Liver (tissue), 9 donors: ENCODE results near the gene CENPX. TPM values are rescaled to one million over a fixed set of nuclear protein-coding genes. Genes with fewer than 3 reads are reported as not detected.

Experiments
- DNase-seq: peaks from one replicate; pipeline ENCODE4 v3.0.0-alpha.2; 2017; ENCODE audit warnings: low spot score
- H3K27ac ChIP-seq, 2 donors: one replicate each; pipeline ENCODE4 v1.7.0; 2013; ENCODE audit warnings: inconsistent platforms in 2 of 2, low read length in 2 of 2, control low read depth in 1 of 2, low read depth in 1 of 2, mild to moderate bottlenecking in 1 of 2
- H3K27me3 ChIP-seq, 4 donors: one replicate each; pipeline versions ENCODE4 v1.6.1 to v1.7.0; 2013; ENCODE audit warnings: low read length in 3 of 4, inconsistent platforms in 1 of 4, mild to moderate bottlenecking in 1 of 4, moderate library complexity in 1 of 4; ENCODE audit not compliant: control insufficient read depth in 4 of 4, insufficient read depth in 4 of 4
- H3K36me3 ChIP-seq, 4 donors: one replicate each; pipeline versions ENCODE4 v1.6.1 to v1.7.0; 2013; ENCODE audit warnings: low read length in 3 of 4, mild to moderate bottlenecking in 3 of 4, low read depth in 1 of 4, moderate library complexity in 1 of 4; ENCODE audit not compliant: control insufficient read depth in 4 of 4, insufficient read depth in 3 of 4
- H3K4me1 ChIP-seq, 4 donors: one replicate each; pipeline versions ENCODE4 v1.6.1 to v1.7.0; 2013; ENCODE audit warnings: low read length in 3 of 4, mild to moderate bottlenecking in 3 of 4, moderate library complexity in 1 of 4; ENCODE audit not compliant: control insufficient read depth in 4 of 4, insufficient read depth in 4 of 4
- H3K4me3 ChIP-seq, 3 donors: one replicate each; pipeline versions ENCODE4 v1.6.1 to v1.7.0; 2013; ENCODE audit warnings: low read length in 3 of 3, control low read depth in 1 of 3, low read depth in 1 of 3, mild to moderate bottlenecking in 1 of 3
- H3K9ac ChIP-seq, 2 donors: one replicate each; pipeline ENCODE4 v1.7.0; 2013; ENCODE audit warnings: low read length in 2 of 2, mild to moderate bottlenecking in 2 of 2, moderate library complexity in 2 of 2, control low read depth in 1 of 2, low read depth in 1 of 2
- H3K9me3 ChIP-seq, 4 donors: one replicate each; pipeline versions ENCODE4 v1.6.1 to v1.7.0; 2013; ENCODE audit warnings: low read length in 3 of 4; ENCODE audit not compliant: control insufficient read depth in 4 of 4
- EGR1 ChIP-seq, 2 donors: IDR thresholded peaks; 2 replicates each; pipeline ENCODE4 v1.6.1; 2016 to 2018; ENCODE audit warnings: antibody characterized with exemption in 2 of 2, low read depth in 2 of 2
- FOXA1 ChIP-seq: IDR thresholded peaks from 2 replicates; pipeline ENCODE4 v1.6.1; 2016; ENCODE audit warnings: antibody characterized with exemption
- FOXA2 ChIP-seq: IDR thresholded peaks from 2 replicates; pipeline ENCODE4 v1.6.1; 2016; ENCODE audit warnings: antibody characterized with exemption
- GABPA ChIP-seq, 2 donors: IDR thresholded peaks in 1 of 2; conservative IDR thresholded peaks in 1 of 2; 2 replicates each; pipeline ENCODE4 v1.6.1; 2016; ENCODE audit warnings: antibody characterized with exemption in 2 of 2, mild to moderate bottlenecking in 1 of 2, moderate library complexity in 1 of 2
- HNF4A ChIP-seq, 2 donors: conservative IDR thresholded peaks; 2 replicates each; pipeline ENCODE4 v1.6.1; 2016; ENCODE audit warnings: antibody characterized with exemption in 2 of 2, mild to moderate bottlenecking in 2 of 2
- HNF4G ChIP-seq: IDR thresholded peaks from 2 replicates; pipeline ENCODE4 v1.6.1; 2016; ENCODE audit warnings: antibody characterized with exemption
- JUND ChIP-seq, 2 donors: IDR thresholded peaks; 2 replicates each; pipeline ENCODE4 v1.6.1; 2016; ENCODE audit warnings: antibody characterized with exemption in 2 of 2
- NR2F2 ChIP-seq: IDR thresholded peaks from 2 replicates; pipeline ENCODE4 v1.6.1; 2016; ENCODE audit warnings: antibody characterized with exemption
- RAD21 ChIP-seq, 2 donors: IDR thresholded peaks; 2 replicates each; pipeline ENCODE4 v1.6.1; 2016; ENCODE audit warnings: antibody characterized with exemption in 2 of 2, mild to moderate bottlenecking in 2 of 2
- RXRA ChIP-seq, 2 donors: IDR thresholded peaks; 2 replicates each; pipeline ENCODE4 v1.6.1; 2017 to 2018; ENCODE audit warnings: antibody characterized with exemption in 2 of 2, mild to moderate bottlenecking in 1 of 2
- SP1 ChIP-seq: IDR thresholded peaks from 2 replicates; pipeline ENCODE4 v1.6.1; 2018; ENCODE audit warnings: antibody characterized with exemption, mild to moderate bottlenecking
- TAF1 ChIP-seq: conservative IDR thresholded peaks from 2 replicates; pipeline ENCODE4 v1.6.1; 2016; ENCODE audit warnings: antibody characterized with exemption, mild to moderate bottlenecking
- YY1 ChIP-seq: IDR thresholded peaks from 2 replicates; pipeline ENCODE4 v1.6.1; 2016; ENCODE audit warnings: antibody characterized with exemption, mild to moderate bottlenecking
- WGBS: extraction: QIAGEN DNeasy Blood & Tissue Kit; methylation state at CpG from one replicate; pipeline ENCODE4 v1.1.7; 2013; 5-methylcytosine and 5-hydroxymethylcytosine counted together
- polyA plus RNA-seq, 2 donors: library from polyadenylated mRNA; stranded (reverse) in 1 of 2; unstranded in 1 of 2; fragments of 200-250 nt in 1 of 2; fragments of >200 nt in 1 of 2; fragmentation: Nextera tagmentation in 1 of 2; extraction: Ambion mirVana in 1 of 2; gene quantifications; one replicate each; pipeline versions ENCODE4 v1.2.1 to v1.2.3, GENCODE V29; 2013 to 2015
- total RNA-seq, 2 donors: library from RNA; depleted of rRNA; stranded (reverse); fragments of >200 nt; gene quantifications; one replicate each; pipeline ENCODE4 v1.2.3, GENCODE V29; 2014
- TF ChIP-seq, protein P1 (sequence below): IDR thresholded peaks from 2 replicates; pipeline ENCODE4 v1.6.1; 2016; ENCODE audit warnings: antibody characterized with exemption
- TF ChIP-seq, protein P2 (sequence below): IDR thresholded peaks from 2 replicates; pipeline ENCODE4 v1.6.1; 2016; ENCODE audit warnings: antibody characterized with exemption
- TF ChIP-seq, protein P3 (sequence below): fragments of 150-350 bp; IDR thresholded peaks from 2 replicates; pipeline ENCODE4 v1.5.1; 2017; ENCODE audit warnings: improper control_type of control experiment, low read depth, low read length; ENCODE audit not compliant: missing input control
- TF ChIP-seq, protein P4 (sequence below): IDR thresholded peaks from 2 replicates; pipeline ENCODE4 v1.6.1; 2016; ENCODE audit warnings: antibody characterized with exemption
- TF ChIP-seq, protein P5 (sequence below): IDR thresholded peaks from 2 replicates; pipeline ENCODE4 v1.6.1; 2016; ENCODE audit warnings: antibody characterized with exemption, mild to moderate bottlenecking
- donor health status: healthy.
- donor health status: healthy.
- donor health status: healthy.
- donor health status: healthy.
- donor health status: healthy.

Gene CENPX
- total and polyA plus RNA-seq, 4 donors: 22.5 to 83.9 (median 44.9) TPM

DNA sequence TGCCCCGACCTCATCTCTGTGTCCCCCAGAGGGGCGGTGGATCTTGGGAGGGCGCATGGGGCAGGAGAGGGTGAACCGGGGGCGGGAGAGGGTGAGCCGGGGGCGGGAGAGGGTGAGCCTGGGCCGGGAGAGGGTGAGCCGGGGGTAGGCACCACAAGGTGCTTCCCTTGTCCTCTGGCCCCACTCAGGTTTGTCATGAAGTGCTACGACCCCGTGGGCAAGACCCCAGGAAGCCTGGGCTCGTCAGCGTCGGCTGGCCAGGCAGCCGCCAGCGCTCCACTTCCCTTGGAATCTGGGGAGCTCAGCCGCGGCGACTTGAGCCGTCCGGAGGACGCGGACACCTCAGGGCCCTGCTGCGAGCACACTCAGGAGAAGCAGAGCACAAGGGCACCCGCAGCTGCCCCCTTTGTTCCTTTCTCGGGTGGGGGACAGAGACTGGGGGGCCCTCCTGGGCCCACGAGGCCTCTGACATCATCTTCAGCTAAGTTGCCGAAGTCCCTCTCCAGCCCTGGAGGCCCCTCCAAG, 26.4 kb downstream of the CENPX start:
- Histone ChIP-seq H3K4me1 (peaks cover 15 to 41% (median 28%) of the 10 kb centered on the region in 4 donors), H3K27ac (no peak overlapping the region), H3K27me3 (no peaks in the 10 kb centered on the region), H3K36me3 (peaks cover 0 to 3% (median under 1%) of the 10 kb centered on the region in 4 donors), H3K4me3 (no peak overlapping the region), H3K9me3 (no peaks in the 10 kb centered on the region), H3K9ac (no peak overlapping the region)
- DNase-seq: no peak
- WGBS: 95% methylated on average over 28 of the region's 28 CpGs
- TF ChIP-seq GABPA (IDR thresholded peaks at IDR 0.05 in 1 of 2, conservative IDR thresholded peaks at IDR 0.05 in 1 of 2) (no peak), NR2F2 (no peak), RXRA (IDR thresholded peaks at IDR 0.05) (no peak), JUND (IDR thresholded peaks at IDR 0.05) (no peak), FOXA1 (no peak), RAD21 (IDR thresholded peaks at IDR 0.05) (no peak), TAF1 (no peak), YY1 (no peak), EGR1 (IDR thresholded peaks at IDR 0.05; ENCODE audit: low read depth in 2 of 2) (no peak), HNF4A (conservative IDR thresholded peaks at IDR 0.05) (no peak), FOXA2 (no peak), HNF4G (no peak), SP1 (no peak)
- TF ChIP-seq, protein P1, sequence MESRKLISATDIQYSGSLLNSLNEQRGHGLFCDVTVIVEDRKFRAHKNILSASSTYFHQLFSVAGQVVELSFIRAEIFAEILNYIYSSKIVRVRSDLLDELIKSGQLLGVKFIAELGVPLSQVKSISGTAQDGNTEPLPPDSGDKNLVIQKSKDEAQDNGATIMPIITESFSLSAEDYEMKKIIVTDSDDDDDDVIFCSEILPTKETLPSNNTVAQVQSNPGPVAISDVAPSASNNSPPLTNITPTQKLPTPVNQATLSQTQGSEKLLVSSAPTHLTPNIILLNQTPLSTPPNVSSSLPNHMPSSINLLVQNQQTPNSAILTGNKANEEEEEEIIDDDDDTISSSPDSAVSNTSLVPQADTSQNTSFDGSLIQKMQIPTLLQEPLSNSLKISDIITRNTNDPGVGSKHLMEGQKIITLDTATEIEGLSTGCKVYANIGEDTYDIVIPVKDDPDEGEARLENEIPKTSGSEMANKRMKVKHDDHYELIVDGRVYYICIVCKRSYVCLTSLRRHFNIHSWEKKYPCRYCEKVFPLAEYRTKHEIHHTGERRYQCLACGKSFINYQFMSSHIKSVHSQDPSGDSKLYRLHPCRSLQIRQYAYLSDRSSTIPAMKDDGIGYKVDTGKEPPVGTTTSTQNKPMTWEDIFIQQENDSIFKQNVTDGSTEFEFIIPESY: no peak
- TF ChIP-seq, protein P2, sequence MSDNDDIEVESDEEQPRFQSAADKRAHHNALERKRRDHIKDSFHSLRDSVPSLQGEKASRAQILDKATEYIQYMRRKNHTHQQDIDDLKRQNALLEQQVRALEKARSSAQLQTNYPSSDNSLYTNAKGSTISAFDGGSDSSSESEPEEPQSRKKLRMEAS: no peak
- TF ChIP-seq, protein P3, sequence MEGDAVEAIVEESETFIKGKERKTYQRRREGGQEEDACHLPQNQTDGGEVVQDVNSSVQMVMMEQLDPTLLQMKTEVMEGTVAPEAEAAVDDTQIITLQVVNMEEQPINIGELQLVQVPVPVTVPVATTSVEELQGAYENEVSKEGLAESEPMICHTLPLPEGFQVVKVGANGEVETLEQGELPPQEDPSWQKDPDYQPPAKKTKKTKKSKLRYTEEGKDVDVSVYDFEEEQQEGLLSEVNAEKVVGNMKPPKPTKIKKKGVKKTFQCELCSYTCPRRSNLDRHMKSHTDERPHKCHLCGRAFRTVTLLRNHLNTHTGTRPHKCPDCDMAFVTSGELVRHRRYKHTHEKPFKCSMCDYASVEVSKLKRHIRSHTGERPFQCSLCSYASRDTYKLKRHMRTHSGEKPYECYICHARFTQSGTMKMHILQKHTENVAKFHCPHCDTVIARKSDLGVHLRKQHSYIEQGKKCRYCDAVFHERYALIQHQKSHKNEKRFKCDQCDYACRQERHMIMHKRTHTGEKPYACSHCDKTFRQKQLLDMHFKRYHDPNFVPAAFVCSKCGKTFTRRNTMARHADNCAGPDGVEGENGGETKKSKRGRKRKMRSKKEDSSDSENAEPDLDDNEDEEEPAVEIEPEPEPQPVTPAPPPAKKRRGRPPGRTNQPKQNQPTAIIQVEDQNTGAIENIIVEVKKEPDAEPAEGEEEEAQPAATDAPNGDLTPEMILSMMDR: no peak
- TF ChIP-seq, protein P4, sequence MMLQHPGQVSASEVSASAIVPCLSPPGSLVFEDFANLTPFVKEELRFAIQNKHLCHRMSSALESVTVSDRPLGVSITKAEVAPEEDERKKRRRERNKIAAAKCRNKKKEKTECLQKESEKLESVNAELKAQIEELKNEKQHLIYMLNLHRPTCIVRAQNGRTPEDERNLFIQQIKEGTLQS: no peak
- TF ChIP-seq, protein P5, sequence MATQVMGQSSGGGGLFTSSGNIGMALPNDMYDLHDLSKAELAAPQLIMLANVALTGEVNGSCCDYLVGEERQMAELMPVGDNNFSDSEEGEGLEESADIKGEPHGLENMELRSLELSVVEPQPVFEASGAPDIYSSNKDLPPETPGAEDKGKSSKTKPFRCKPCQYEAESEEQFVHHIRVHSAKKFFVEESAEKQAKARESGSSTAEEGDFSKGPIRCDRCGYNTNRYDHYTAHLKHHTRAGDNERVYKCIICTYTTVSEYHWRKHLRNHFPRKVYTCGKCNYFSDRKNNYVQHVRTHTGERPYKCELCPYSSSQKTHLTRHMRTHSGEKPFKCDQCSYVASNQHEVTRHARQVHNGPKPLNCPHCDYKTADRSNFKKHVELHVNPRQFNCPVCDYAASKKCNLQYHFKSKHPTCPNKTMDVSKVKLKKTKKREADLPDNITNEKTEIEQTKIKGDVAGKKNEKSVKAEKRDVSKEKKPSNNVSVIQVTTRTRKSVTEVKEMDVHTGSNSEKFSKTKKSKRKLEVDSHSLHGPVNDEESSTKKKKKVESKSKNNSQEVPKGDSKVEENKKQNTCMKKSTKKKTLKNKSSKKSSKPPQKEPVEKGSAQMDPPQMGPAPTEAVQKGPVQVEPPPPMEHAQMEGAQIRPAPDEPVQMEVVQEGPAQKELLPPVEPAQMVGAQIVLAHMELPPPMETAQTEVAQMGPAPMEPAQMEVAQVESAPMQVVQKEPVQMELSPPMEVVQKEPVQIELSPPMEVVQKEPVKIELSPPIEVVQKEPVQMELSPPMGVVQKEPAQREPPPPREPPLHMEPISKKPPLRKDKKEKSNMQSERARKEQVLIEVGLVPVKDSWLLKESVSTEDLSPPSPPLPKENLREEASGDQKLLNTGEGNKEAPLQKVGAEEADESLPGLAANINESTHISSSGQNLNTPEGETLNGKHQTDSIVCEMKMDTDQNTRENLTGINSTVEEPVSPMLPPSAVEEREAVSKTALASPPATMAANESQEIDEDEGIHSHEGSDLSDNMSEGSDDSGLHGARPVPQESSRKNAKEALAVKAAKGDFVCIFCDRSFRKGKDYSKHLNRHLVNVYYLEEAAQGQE: no peak
